Measurements from ENCODE around the gene RNF220.
A peak's percentile ranks its signal among the peaks of the same experiment; 100 is the strongest.
"Not testable (repeated sequence)": the region's sequence is repeated elsewhere in the genome, so short reads cannot be mapped to it uniquely, and the experiment has no call there.

The RNF220 gene

GRCh38 chr1:44678626-44679025 is 273.6 kb downstream of the RNF220 start:
- no peak for DNase-seq (ENCODE audit: low read depth)

DNA sequence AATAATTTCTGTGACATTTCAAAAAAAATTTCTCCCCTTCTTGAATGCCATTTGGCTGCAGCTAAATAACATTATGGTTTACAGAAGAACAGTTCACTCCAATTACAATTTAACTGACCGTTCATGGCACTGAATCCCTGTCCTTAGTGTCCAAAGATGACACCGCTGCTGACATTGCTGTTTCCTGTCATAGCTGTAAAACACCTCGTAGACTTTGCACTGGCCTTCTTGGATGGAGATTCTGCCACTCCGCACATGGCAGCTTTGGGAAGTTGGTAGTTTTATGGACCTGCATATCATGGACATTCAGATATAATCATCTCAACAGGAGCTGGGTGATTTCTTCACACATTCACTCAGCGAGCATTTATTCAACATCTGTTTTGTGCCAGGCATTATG is 274.4 kb downstream of the RNF220 start:
- no peak for DNase-seq (ENCODE audit: low read depth)

- no peak for DNase-seq (ENCODE audit: low read depth)
These were observed 277.1 kb downstream of the RNF220 start for GRCh38 chr1:44681905-44682882.

DNA sequence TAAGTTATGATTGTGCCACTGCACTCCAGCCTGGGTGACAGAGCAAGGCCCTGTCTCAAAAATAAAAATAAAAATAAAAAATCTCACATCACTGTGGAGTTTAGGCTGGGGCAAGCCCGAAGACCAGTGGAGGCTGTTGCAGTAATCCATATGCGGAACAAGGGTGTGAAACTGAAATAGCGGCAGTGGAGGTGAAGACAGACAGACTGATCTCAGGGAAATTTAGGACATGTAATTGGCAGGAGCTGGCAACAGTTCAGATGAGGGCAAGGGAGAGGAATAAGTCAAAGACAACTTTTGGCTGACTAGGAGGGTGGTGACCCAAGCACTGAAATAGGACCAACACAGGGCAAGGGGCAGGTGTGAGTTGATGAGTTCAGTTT is 277.8 kb downstream of the RNF220 start:
- no peak for DNase-seq (ENCODE audit: low read depth)

DNA sequence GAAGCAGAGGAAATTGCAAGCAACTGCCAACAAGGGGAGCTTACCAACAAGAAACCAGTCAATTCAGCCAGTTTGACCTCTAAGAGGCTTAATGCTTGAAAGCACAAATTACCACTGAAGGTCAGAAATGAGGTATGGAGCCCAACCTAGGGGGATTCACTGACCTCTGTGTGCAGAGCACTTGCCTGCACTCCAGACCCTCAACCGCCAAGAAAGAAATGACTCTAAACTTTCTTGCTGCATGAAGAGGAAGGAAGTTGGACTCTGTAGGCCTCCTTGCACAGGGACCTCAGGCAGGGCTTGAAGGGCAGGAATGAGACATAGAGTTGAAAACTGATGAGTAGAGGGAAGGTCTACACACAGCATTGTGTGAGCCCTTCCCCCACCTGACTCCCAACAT is 279.5 kb downstream of the RNF220 start:
- DNase-seq (ENCODE audit: low read depth) = no peak

DNA sequence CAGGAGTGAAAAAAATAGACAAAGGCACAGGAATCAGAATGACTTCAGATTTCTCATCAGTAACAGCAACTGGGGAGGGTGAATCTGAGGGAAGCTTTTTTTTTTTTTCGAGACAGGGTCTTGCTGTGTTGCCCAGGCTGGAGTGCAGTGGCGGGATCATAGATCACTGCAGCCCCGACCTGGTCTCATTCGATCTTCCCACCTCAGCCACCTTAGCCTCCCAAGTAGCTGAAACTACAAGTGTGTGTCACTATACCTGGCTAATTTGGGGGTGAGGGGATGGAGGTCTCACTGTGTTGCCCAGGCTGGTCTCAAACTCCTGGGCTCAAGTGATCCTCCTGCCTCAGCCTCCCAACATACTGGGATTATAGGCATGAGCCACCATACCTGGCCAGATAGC is 280.2 kb downstream of the RNF220 start:
- no peak for DNase-seq (ENCODE audit: low read depth)

- no peak for DNase-seq (ENCODE audit: low read depth)
These were observed 280.8 kb downstream of the RNF220 start for GRCh38 chr1:44685881-44686280.

- DNase-seq (ENCODE audit: low read depth) = no peak
These were observed 283.8 kb downstream of the RNF220 start for GRCh38 chr1:44688760-44689446.

DNA sequence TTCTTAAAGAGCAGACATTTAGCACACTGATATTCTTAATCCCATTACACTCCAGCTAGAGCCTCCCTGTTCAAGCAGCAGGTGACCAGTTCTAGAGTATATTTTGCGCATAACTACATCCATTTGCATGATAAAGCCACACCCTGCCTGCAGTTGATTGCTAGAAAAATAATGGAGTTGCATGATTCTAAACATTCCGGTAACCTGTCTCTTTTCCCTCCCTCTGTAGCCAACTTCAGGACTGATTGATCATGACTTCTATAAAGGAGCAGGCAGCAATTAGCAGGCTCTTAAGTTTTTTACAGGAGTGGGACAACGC is 284.4 kb downstream of the RNF220 start:
- no peak for DNase-seq (ENCODE audit: low read depth)

DNA sequence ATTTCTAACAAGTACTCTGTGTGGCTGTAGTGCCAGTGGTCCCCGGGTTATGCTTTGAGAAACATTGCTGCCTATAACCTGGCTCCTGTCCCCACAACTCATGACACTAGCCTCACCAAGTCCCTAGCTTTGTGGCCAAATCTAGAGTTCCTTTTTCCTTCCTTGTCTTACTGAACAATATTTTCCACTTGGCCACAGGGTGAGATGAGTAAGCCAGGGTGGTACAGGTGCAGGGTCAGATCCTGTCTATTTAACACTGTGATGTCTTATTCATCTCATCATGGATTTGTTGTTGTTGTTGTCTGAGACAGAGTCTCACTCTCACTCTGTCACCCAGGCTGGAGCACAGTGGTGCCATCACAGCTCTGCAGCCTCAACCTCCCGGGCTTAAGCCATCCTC is 288.1 kb downstream of the RNF220 start:
- DNase-seq (ENCODE audit: low read depth) = no peak

DNA sequence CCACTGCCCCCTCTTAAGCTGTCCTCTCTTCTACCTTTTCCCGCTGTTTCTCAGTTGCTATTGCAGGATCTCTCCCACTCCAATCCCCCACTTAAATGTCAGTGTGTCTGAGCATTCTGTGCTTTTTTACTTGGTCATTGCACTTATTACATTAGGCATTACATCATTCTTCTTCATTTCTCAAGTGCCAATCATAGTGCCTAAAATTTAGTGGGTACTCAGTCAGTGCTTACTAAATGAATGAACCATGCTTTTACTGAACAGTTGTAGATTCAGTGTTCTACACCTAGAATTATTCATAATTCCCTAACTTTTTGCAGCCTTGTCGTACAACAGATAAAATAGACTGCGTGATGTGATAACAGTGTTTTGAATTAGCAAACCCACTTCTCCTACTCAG is 288.8 kb downstream of the RNF220 start:
- DNase-seq (ENCODE audit: low read depth) = no peak

DNA sequence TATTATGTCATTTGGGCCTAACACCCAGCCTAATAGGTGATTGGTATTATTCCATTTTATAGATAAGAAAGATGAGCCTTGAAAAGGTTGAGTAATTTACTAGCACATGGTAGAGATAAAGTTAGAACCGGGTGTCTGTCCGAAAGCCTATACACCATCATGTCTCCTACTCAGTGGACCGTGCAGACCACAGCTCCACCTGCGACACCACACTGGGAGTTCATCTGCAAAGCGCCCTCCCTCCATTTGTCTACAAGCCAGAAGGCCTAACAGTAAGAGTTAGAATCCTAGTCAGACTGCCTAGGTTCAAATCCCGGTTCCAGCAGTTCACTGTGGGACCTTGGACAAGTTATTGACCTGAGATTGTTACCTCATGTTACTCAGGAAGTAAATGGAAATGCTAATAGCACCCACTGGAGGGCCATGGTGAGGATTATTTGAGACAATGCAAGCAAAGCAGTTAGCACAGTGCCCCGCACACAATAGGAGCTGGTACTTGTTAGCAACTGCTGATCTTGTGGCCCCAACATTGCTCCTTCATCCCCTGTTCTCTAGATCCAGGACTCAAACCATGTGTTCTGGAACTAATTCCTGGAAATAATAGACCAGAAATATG is 289.9 kb downstream of the RNF220 start:
- no peak for DNase-seq (ENCODE audit: low read depth)

DNA sequence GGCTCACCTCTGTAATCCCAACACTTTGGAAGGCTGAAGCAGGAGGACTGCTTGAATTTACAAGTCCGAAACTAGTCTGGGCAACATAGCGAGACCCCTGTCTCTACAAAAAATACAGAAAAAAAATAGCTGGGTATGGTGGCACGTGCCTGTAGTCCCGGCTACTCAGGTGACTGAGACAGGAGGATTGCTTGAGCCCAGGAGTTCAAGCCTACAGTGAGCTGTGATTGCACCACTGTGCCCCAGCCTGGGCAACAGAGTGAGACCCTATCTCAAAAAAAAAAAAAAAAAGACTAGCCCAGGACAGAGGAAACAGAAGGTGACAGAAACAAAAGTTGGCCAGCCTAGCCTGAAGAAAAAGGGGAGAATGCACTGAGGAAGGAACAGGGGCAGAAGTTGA is 290.6 kb downstream of the RNF220 start:
- DNase-seq (ENCODE audit: low read depth) = no peak

DNA sequence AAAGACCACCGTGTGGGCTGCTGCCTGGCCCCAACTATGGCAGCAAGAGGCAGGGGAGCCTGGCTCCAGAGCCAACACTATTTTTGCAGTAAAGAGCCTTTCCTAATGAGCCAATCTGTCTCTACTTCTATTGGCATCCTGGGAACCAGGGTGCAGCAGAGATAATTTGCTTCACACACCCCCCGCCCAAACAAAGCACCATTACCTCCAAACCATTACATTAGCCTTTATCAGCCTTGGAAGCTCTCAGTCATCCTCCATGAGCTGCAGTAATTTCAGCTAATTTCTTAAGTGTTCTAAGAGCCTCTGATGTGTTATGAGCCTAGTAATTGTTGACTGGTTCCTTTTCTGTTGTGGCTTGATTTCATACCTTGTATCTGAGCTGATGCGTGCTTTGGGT is 291.0 kb downstream of the RNF220 start:
- DNase-seq (ENCODE audit: low read depth) = no peak

DNA sequence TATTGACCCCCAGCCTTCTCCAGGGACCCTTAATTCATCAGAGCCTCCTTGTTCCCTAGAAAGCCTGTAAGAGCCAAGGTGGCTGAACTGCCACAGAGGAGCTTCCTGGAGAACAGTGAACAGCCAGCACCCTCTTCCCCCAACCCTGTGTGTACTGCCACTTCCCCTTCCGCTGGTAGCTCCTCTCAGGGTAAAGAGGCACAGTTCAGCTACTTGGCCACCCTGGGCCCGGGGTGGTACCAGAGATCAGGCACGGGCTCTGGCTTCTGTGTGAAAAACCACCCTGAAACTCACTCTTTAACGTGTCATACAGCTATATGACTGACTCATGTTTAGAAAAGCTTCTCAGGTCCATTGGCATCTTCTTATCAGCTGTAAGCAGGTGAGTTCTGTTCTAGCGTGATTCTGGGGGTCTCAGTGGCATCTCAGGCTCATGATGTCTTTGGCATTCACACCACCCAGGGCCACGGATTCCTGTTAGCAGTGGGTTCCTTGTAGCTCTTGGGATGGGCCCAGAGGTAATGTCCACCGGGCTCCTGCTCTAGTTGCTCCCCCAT is 291.8 kb downstream of the RNF220 start:
- DNase-seq (ENCODE audit: low read depth) = peak; percentile 4

DNA sequence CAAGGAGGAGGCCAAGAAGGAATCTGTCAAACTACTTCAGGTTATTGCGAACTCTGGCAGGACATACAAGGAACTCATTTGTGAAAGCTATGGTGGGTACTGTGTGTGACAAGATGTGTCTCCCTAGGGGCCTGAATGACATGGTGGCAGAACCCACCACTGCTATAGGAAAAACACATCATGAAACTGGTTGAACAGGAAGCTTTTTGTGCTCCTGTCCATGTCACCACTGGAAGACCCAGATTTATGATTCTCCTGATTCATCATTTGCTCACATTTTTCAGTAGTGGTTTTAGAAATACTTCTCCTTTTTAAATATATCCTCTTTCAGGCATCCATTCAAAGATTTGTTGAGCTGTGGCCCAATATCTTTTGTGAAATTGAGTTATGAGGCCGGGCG is 293.1 kb downstream of the RNF220 start:
- no peak for DNase-seq (ENCODE audit: low read depth)

GRCh38 chr1:44699375-44699774 is 294.3 kb downstream of the RNF220 start:
- DNase-seq (ENCODE audit: low read depth) = not testable (repeated sequence)

- DNase-seq (ENCODE audit: low read depth) = no peak
These were observed 295.5 kb downstream of the RNF220 start for GRCh38 chr1:44700573-44700972.

DNA sequence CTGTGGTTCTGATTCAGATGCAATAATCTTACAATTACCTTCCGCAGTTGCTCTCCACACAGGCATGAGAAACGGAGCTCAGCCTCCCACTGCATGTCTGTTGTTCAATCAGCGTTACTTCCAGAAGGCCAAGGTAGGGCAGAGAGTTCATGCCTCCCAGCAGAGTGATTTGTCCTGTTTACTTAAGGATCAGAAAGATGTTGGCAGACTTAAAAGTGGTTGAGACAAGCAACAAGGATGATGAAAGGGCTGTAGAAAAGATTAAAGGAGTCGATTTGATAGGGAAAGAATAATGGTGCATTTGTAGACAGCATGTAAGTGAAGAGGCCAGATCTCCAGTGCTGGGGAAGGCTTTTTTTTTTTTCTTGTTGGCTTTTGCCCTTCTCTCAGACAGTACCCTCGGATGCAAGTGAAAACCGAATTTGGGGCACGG is 296.1 kb downstream of the RNF220 start:
- DNase-seq (ENCODE audit: low read depth) = no peak
